Measurements from ENCODE around the gene BRINP3.
"Not testable (repeated sequence)": the region's sequence is repeated elsewhere in the genome, so short reads cannot be mapped to it uniquely, and the experiment has no call there.

BRINP3 gene

DNA sequence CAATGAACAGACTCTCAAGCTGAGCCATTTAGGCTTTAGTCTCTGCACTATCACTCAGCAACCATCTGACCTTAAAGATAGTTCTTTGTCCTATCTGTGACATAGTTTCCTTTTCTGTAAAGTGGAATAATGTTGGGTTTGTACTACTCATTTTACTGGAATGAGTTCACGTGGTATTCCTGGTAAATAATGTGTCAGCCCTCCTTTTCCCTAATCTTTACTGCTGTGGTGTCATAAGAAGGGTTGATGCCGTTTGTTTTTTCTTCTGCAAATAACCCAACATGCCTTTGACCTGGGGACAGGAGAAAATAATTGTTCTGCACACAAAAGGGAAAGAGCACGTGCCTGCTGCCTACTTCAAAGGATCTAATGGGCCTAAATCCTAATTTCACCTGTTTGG is 297.8 kb downstream of the BRINP3 start:
- no peak for DNase-seq (ENCODE audit: low spot score)

GRCh38 chr1:190178827-190179226 is 298.8 kb downstream of the BRINP3 start:
- DNase-seq (ENCODE audit: low spot score) = no peak

GRCh38 chr1:190177555-190177954 is 300.1 kb downstream of the BRINP3 start:
- no peak for DNase-seq (ENCODE audit: low spot score)

DNA sequence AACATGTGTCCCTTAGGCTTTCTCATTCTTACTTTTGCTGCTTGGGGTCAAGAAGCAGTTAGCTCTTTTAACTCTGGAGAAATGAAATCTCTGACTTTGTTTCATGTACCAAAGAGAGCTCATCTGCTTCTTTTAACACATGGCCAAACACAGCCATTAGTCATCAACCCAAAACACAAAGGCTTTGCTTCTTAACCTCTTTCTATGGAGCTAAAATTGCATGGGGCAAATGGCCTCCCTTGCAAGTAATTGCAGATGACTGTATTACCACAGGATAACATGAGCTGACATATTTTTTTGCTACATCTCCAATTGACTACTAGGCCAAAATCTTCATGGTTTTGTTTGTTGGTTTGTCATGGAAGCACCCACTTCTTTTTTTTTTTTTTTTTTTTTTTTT is 300.9 kb downstream of the BRINP3 start:
- DNase-seq (ENCODE audit: low spot score) = no peak

DNA sequence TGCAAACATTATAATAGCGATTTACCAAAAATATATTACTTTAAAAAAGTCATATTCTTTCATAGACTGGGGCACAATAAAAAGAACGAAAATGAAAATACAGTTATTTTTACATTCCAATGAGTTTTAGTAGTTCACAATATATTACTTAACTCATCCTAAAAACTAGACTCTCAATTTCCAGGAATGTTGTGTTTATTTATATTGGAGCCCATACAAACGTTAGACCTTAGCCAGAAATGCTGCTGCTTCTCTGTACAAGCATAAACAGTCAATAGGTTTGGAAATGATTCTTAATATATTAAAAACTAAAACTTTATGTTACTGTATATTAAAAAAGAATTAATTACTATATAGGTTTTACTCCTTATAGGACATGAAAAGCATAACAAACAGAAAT is 302.3 kb downstream of the BRINP3 start:
- DNase-seq (ENCODE audit: low spot score) = no peak

- no peak for DNase-seq (ENCODE audit: low spot score)
These were observed 304.8 kb downstream of the BRINP3 start for GRCh38 chr1:190172651-190173430.

- DNase-seq (ENCODE audit: low spot score) = no peak
These were observed 307.3 kb downstream of the BRINP3 start for GRCh38 chr1:190170321-190170720.

GRCh38 chr1:190169311-190170067 is 308.2 kb downstream of the BRINP3 start:
- no peak for DNase-seq (ENCODE audit: low spot score)

DNA sequence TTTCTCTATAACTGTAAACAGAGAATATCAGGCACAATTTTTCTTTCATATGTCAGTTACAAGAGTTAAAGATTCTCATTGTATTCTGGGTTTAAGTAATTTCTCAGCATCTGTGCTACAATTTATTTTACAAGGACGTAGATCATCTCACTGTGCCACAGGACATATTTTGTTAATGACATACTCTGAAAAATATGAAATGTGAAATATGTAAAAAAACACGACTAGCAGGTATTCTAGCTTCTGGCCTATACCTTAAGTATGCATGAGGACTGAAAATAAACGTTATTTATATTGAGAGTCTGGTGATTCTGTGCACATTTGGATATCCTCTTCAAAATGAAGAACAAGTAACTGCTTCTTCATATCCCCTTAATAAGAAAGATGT is 308.8 kb downstream of the BRINP3 start:
- DNase-seq (ENCODE audit: low spot score) = no peak

- no peak for DNase-seq (ENCODE audit: low spot score)
These were observed 309.4 kb downstream of the BRINP3 start for GRCh38 chr1:190168116-190168892.

GRCh38 chr1:190159146-190159545 is 318.5 kb downstream of the BRINP3 start:
- no peak for DNase-seq (ENCODE audit: low spot score)

GRCh38 chr1:190154744-190155143 is 322.9 kb downstream of the BRINP3 start:
- no peak for DNase-seq (ENCODE audit: low spot score)

- DNase-seq (ENCODE audit: low spot score) = no peak
These were observed 330.0 kb downstream of the BRINP3 start for GRCh38 chr1:190147616-190148015.

DNA sequence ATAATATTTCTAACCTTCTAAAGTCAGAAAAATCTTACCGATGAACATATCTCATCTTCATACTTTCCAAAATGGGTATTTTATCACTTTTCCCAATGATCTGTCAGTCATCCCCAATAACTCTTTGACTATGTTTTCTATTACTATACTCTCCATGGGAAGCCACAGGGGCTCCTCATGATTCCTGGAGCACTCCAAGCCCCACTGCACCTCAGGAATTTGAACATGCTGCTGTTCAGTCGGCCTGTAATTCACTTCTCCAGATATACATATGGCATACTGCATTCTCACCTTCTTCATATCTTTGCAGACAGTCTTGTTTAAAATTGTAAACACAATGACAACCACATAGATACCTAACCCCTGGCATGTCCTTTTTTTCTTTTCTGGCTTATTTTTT is 333.0 kb downstream of the BRINP3 start:
- no peak for DNase-seq (ENCODE audit: low spot score)

DNA sequence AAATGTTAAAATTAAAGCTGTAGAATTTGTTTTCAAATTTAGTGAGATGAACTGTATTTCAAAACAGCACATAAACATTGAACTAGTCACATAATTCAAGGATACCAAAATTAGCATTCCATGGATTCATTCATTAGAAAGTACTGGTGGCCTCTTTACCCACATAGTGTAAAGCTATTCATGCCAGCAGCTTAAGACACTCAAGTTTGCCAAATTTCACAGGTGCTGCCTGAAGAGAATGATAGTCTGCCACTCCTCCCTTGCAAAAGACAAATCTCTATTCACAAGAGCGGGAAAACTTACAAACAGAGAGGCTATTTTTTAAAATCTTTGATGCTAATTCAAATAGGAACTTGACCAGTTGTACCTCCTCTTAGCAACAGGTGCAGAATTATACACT is 337.0 kb downstream of the BRINP3 start:
- DNase-seq (ENCODE audit: low spot score) = no peak

DNA sequence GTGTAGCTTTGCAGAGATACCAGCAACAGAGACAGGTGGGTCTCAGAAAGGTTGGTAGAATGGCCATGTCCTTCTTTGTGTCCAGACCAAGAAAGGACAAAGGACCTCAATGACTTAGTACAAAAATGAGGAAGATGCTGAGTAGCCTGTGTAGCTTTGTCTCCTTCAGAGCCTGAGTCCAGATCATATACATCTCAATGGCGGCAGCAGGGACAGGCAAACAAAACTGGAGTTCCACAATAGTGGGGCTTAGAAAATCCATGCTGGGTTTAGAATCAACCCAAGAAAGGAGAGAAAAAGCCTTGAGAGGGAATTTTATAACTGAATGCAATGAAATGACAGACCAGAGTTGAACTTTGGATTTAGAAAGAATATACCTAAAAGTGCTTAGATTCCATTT is 339.0 kb downstream of the BRINP3 start:
- no peak for DNase-seq (ENCODE audit: low spot score)

DNA sequence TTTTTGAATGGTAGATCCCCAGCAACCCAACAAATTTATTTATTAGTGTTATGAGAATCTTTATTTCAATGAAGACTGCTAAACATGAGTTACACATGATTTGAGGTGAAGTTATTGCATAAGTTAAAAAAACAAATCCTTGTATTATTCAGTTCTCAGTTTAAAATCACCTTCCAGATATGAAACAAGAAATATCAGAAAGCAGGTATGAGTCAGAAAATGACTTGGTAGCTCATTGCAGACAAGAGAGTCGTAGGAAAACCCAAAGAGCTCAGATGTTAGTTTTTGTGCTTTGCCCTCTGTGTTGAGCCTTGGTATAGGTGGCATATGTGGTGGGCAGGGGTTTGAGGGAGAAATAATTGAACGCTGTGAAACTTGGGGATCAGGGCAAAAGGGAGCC is 339.4 kb downstream of the BRINP3 start:
- DNase-seq (ENCODE audit: low spot score) = no peak

DNA sequence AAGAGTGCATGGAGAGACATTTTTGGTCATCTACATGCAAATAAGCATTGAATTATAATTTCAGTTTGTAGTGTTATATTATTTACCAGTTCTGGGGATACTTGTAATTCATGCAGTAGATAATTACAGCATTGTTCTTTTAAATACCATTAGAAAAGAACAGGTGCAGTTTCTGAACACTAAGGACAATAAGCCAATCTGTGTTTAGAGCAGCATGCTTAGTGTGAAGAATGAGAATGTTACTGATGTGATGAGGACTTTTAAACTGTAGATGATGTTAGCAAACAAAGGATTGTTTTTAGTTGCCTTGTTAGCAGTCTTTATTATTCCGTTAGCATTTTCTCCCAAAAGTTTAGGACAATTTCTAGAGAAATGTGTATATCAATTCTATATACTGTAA is 348.3 kb downstream of the BRINP3 start:
- no peak for DNase-seq (ENCODE audit: low spot score)

- DNase-seq (ENCODE audit: low spot score) = no peak
These were observed 350.9 kb downstream of the BRINP3 start for GRCh38 chr1:190126728-190127127.

- DNase-seq (ENCODE audit: low spot score) = no peak
These were observed 353.6 kb downstream of the BRINP3 start for GRCh38 chr1:190124068-190124467.

- not testable (repeated sequence) for DNase-seq (ENCODE audit: low spot score)
These were observed 357.1 kb downstream of the BRINP3 start for GRCh38 chr1:190120564-190120963.

DNA sequence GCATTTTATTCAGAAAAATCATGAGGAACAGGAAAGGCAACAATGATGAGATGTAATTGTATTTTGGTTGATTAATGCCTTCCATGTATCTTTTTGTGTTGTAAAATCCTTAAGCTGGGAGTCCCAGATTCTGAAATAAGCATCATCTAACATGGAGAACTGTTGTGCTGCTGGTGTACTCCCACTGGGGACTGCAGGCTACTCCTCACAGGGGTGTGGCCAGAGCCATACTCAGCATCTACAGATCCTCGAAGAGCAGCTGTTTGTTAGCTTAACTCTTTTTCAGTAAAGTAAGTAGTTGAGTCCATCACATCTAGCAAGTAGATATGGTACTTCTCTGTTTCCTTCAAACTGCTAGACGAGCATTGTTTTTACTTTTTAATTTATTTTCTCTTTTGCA is 358.0 kb downstream of the BRINP3 start:
- no peak for DNase-seq (ENCODE audit: low spot score)

- DNase-seq (ENCODE audit: low spot score) = no peak
These were observed 360.7 kb downstream of the BRINP3 start for GRCh38 chr1:190116921-190117320.

Data from AG08395 (cell line).